NCI-H2227 (cell line): Measurements from ENCODE around the gene CD4.

ENCODE experiments used
- DNase-seq: peaks from one replicate; lab custom pipeline; 2025; ENCODE audit not compliant: unreplicated experiment; lab: John Stamatoyannopoulos, UW

Gene CD4

DNA sequence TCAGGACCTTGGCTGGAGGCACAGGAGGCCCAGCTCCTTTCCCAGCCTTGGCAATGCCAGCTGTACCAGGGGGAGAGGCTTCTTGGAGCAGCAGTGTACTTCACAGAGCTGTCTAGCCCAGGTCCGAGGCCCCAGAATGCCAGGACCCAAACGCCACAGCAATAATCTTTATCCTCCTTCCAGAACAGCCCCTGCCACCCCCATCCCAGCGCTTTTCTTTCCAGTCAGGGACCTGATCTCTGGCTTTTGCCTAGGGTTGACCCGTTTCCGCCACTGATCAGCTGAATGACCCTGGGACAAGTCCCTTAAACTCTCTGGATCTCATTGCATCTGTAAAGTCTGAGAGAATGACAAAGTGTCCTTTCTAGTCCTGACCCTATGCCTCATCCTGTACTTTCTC lies 11.9 kb upstream of the CD4 start:
- no peak for DNase-seq

DNA sequence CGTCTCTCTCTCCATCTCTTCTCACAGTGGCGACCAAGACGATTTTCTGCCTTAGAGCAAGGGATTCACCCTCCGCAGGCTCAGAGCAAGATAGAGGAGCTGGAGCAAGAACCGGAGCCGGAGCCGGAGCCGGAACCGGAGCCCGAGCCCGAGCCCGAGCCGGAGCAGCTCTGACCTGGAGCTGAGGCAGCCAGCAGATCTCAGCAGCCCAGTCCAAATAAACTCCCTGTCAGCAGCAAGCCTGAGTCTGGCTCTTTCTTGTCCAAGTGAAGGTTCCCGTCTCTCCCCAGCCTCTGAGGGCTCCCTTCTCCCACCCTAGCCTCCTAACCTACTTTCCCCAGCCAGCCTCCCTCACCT lies 11.1 kb upstream of the CD4 start:
- peak; percentile 41 for DNase-seq

DNA sequence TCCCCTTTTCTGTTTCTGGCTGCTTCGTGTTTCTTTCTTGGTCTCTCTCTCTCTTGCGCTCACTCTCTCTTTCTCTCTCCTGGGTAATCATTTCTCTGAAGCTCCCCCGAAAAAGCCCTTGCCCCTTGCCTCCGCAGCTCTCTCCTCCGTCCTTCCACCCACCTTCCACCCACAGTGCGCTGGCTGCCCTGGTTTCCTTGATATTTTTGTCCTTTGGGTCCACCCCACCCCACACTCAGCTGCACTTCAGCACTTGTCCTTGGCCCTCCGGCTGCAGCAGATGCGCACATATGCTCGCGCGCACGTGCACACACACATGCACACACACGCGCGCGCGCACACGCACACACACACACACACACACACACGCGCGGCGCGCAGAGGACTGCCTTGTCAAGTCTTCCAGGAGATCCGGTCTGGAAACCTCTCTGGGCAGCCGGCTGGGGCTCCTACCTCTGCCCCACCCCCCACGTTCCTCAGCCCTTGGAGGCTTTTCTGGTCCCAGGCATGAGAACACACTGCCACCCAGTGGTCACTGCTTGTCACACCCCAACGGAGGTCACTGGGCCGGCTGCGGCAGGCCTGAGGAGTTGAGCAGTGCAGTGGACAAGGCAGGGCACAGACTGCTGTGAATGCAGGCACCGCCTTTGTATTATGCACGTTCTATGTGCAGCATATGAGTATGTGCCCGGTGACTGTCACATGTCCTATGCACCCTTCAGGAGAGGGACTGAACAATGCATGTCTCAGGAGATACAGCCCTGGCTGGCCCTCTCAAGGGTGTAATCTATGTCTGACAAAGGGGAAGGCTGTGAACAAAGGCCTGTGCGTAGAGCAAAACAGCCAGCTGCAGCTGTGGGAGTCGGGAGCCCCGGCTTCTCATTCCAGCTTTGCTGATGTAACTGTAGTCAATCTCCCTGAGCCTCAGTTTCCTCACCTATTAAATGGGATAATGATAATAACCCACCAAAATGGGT lies 10.5 kb upstream of the CD4 start:
- peak; percentile 92 for DNase-seq

DNA sequence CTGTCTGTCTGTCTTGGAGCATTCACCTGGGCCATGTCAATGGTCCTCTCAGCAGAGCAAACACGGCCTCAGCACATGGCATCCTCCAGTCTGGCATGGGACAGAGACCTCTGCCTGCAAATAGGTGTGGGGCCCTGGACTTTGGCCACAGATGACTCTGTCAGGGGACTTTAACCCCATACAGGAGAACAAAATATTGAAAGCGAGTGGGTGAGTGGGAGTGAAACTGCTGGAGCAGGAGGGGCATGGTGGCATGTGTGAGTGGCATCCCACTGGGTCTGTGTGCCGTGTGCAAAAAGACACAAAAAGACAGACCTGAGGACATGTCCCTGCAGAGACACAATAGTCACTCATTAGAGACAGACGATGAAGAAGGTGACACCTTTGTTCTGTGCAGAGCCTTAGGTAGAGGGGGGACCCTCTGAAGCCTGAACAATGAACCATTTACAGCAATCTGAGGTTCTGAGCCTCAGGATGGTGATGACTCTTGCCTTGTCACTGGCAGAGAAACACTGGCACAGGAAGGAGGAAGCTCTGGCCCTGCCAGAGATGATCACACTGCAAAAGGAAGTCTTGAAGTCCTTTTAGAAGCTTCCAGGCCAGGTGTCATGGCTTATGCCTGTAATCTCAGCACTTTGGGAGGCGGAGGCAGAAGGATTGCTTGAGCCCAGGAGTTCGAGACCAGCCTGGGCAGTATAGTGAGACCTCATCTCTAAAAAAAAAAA lies 9.5 kb upstream of the CD4 start:
- no peak for DNase-seq

DNA sequence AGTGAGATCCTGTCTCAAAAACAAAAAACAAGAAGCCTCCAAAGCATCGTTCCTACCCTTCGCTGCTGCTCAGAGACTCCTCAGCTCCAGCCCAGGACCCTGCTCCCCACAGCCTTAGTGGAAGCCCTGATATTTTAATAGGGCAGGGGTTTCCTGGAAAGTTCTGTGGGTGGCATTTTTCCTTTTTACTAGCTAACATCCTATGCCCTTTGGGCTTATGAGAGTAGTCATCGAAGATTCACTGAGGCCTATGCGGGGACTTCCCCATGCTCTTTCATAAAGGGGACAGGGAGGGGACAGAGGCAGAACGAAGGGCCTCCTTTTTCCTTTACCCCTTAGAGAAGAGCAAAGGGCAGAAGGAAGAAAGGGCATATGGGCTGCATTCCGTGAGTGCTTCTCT lies 8.8 kb upstream of the CD4 start:
- DNase-seq, result no peak

DNA sequence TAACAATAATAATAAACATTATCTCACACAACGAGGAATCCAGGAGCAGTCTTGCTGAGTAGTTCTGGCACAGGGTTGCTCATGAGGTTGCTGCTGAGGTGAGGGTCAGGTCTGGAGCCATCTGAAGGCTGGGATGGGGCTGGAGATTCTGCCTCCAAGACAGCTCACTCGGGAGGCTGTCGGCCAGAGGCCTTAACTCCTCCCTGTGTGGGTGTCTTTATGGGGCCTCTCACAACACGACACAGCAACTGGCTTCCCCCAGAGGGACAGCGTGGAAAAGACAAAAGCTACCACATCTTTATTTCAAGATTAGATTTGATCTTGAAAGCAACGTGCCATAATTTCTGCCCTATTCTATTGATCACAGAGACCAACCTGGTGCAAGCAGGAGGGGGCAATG lies 7.2 kb upstream of the CD4 start:
- DNase-seq, result no peak

DNA sequence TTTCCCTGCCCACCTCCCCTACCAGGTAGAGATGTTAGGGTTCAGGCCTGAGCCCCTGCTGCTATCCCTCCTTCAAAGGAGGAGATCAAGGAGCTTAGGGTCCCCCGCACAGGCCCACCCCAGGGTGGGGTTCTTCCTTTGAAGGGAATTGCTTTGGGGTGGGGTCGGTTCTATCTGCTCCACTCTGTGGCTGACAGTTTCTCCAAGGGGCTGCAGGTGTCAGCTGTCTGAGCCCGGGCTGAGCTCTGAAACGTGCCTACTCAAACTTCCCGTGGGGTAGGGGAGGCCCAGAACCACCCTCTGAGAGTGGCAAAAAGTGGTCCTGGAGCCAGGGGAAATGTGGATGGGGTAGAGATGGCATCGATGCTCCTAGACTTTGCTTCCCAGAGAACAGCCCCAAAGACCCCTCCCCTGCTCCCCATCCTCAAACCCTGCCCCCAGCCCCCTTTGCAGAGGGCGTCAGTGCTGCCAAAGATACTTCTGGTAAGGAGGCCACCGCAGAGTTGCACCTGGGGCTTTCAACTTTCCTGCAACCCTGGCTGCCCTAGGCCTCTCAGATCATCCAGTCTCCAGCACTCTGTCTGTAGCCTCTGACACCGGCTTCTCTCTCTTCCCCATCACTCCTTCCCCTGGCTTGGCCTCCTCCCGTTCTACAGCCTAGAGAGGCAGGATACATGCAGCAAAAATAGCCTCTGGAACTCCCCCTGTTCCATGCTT lies 6.3 kb upstream of the CD4 start:
- DNase-seq, result no peak

DNA sequence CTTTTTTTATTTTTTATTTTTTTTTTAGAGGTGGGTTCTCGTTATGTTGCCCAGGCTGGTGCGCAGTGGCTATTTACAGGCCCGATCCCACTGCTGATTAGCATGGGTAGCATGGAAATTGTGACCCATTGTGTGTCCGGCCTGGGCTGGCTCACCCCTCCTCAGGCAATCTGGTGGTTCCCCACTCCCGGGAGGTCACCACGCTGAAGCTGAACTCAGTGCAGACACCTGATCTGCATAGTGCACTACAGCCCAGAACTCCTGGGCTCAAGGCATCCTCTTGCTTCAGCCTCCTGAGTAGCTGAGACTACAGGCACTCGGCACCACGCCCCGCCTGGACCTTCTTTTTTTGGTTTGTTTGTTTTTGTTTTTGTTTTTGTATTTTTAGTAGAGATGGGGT lies 5.5 kb upstream of the CD4 start:
- DNase-seq, result no peak

DNA sequence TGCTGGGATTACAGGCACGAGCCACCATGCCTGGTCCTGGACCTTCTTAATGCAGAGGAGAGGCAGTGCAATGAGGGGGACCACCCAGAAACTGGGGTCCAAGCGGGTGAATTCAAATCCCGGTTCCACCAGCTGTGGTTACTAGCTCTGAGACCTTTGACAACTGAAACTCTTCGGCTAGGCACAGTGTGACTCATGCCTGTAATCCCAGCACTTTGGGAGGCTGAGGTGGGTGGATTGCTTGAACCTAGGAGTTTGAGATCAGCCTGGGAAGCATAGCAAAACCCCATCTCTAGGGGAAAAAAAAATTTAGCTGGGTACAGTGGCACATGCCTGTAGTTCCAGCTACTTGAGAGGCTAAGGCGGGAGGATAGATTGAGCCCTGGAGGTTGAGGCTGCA lies 5.0 kb upstream of the CD4 start:
- no peak for DNase-seq

DNA sequence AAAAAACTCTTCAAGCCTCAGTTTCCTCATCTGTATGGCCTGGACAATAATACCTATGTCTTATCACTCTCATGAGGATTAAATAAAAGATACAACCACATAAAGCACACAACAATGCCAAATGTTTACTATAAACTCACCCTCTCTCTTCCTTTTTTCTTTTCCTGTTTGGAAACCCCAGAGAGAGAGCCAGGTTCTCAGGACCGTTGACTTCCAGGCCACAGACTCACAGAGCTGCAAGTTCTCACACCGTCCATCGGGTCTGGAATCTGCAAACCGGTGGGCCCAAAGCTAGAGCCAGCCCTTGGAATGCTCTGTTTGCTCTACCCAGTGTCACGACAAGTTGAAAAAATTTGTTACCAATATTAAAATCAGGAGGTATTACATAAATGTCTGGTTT lies 4.6 kb upstream of the CD4 start:
- no peak for DNase-seq

DNA sequence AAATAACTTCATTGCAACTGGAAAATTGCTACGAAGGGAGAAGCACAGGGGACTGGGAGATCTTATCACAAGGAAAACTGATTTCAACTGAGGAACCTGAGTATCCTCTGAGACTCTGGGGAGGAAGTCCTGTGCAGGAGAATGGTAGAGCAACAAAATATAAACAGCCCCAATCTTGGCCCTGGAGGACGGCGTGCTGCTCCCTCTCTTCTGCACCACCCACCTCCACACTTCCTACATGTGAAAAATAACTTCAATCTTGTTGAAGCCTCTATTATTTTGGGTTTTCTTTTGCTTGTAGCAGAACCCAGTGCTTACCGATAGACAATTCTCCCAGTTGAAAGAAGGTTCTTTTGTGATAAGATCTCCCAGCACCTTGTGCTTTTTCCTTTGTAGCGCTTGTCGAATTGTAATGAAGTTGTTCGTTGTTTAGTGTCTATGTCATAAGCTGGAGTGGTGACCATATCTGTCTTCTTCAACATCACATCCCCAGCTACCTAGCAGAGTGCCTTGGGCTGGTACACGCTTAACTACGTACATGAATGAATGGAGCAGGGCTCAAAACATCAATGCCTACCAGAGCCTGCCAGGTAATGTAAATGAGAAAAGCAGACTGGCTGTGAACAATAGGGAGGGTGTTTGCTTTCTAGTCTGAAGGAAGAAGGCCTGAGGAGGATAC lies 2.8 kb upstream of the CD4 start:
- DNase-seq, result no peak

DNA sequence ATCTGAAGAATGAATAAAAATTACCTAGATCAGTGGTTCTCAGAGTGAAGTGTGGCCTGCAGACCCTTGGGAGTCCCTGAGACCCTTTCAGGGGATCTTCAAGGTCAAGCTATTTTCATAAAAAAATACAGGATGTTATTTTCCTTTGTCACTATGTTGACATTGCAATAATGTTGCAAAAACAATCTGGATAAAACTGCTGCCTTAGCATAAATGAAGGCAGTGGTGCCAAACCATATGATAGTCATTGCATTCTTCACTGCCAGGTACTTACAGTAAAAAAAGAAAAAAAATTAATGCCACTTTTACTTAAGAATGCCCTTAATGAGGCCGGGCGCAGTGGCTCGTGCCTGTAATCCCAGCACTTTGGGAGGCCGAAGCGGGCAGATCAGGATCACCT lies 2.0 kb upstream of the CD4 start:
- no peak for DNase-seq

DNA sequence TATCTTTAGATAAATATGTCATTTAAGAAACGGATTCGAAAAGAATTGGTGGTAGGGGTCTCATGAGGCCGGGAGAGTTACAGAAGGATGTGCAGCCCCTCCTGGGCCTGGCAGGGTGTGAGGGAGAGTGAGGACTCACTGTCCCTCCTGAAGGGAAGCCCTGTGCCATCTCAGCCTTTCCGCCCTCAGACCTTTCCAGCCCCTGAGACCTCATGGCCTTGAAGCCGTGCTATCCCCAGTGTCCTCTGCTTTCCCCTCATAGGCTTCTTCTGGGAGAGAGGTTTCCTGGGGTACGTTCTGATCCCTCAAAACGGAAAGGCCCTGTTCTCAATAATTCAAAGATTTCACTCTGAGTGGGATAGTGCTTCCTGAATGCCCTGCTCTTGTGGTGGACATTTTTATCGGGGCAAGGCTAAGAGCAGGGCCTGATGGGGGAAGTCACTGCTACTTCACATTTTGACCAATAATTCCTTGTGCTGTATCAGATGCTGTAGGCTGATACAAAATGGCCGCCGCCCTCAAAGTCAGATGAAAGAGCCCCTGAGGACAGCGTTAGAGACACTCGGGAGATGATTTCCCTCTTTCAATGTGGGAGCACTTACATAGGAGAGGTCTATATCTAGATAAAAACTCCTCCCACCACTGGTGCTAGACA lies 1.3 kb downstream of the CD4 start:
- DNase-seq, result no peak

DNA sequence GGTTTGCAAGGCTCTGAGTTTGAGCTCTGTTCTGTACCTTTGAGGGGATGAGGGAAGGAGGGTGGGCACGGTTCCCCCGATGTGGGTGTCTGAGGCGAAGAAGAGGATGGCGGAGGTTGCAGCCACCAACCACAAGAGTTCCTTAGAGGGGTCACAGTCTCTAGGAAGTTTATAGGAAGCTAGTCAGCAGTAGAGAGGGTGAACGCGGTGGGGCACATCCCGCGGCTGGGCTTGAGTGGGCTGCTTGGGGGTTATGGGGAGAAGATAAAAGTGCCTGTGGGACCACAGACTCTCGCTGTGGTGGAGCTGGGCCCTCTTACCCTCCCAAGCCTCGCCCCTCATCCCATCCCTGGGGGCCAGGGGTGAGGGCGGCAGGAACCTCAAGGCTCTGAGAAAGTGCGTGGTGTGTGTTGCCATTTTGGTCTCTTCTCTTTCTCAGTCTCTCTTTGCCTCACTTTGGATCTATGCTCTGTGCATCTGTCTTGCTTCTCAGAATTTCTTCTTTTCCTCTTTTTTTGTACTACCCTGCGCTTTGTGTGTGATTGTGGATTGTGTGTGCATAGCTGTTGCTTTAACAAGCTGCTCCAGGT lies 2.7 kb downstream of the CD4 start:
- DNase-seq, result no peak

DNA sequence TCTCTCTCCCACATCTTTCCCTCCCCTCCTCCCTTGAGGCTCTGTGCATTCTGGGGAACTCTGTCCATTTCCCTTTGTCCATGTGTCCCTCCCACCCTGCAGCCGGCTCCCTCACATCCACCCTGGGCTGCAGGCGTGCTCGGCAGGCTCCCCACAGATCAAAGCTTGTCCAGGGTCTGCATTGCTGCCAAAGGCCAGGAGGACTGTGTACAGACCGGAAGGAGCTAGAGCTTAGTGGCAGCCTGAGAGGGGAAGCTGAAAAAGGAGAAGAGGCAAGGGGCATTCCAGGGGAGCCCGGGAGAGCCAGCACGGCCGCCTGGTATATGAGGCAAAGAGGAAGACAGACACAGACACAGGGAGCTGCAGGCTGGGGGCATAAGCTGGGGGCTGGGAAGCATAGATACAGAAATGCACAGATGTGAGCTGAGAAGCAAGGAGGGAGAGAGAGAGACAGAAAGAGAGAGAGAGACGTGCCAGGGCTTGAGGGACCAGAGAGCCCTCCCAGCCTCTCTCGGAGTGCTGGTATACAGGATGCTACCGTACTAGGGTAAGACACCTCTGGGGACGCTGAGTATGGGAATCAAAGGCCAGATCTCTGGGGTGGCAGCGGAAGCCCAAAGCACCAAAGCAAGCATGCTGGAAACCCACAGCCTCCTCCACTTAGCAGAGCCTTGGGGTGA lies 3.3 kb downstream of the CD4 start:
- DNase-seq, result peak; percentile 15

DNA sequence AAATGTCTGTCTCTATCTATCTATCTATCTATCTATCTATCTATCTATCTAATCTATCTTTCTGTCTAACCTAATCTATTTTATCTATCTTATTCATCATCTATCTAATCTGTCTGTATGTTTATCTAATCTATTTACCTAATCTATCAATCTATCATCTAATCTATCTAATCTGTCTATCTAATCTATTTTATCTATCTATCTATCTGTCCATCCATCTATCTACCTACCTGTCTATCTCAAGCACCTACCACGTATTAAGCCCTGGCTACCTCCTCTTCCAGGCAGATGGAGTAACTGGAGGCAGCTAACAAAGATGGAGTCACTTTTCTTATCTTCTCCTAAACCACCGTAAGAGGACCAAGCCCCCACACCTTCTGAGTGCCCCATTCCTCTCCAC lies 5.8 kb downstream of the CD4 start:
- DNase-seq, result no peak

DNA sequence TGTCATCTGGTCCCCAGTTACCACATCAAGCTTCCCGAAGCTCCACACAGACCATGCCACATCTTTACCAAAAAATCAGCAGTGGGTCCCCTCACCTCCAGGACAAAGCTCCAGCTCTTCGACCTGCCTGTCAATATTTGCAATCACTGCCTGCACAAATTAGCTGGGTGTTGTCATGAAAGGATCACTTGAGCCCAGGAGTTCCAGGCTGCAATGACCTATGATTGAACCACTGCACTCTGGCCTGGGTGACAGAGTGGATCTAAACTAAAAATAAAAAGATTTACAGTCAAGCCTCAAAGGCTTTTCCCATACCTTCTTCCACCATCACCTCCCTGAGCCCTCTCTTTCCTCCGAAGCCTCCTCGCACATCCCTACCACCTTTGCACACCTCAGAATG lies 7.2 kb downstream of the CD4 start:
- no peak for DNase-seq

DNA sequence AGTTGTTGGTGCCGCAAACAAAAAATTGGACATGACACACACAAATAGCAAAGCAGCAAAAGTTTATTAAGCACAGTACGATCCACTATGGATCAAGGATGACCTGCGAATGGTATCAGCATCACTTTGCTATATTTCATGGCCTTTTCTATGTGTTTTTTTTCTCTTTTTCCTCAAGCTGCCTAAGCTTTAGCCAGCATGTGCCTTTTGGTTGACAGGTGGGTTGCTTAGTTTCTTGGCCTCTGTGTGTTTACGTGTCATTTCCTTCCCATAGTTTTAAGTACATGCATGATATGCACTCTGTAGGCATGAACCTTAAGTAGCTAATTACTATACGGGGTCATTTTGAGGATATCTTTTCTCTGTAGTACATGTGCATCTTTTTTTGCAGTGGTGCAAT lies 9.8 kb downstream of the CD4 start:
- no peak for DNase-seq

DNA sequence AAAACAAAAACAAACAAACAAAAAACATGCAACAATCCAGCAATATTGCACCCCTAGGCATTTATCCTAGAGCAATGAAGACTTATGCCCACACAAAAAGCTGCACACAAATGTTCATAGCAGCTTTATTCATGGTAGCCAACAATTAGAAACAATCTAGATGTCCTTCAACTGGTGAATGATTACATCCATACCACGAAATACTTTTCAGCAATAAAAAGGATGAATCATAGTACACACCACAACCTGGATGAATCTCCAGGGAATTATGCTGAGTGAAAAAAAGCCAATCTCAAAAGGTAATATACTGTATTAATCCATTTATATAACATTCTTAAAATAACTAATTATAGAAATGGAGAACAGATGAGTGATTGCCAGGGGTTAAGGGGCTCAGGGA lies 17.8 kb downstream of the CD4 start:
- no peak for DNase-seq

DNA sequence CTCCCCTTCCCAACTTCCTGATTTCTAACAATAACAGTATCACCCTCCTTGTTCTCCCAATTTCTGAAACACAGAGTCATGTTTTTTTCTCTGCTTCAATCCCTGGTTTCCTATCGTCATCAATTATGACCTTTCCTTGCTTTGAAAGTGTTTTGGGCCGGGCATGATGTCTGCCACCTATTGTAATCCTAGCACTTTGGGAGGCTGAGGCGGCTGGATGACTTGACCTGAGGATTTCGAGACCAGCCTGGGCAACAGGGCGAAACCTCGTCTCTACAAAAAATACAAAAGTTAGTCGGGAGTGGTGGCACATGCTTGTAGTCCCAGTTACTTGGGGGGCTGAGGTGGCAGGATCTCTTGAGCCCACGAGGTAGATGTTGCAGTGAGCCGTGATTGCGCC lies 19.7 kb downstream of the CD4 start:
- DNase-seq, result no peak
